ENCODE results near the gene PLPP4. TPM values are rescaled to one million over a fixed set of nuclear protein-coding genes. Genes with fewer than 3 reads are reported as not detected.

PLPP4 gene
- polyA plus RNA-seq, 3 donors: 6.0 to 7.6 (median 6.2) TPM

- no peak for DNase-seq (ENCODE audit: low read depth in 3 of 3, low spot score in 2 of 3)
Measured at GRCh38 chr10:120571266-120571665, 114.2 kb downstream of the PLPP4 start.

DNA sequence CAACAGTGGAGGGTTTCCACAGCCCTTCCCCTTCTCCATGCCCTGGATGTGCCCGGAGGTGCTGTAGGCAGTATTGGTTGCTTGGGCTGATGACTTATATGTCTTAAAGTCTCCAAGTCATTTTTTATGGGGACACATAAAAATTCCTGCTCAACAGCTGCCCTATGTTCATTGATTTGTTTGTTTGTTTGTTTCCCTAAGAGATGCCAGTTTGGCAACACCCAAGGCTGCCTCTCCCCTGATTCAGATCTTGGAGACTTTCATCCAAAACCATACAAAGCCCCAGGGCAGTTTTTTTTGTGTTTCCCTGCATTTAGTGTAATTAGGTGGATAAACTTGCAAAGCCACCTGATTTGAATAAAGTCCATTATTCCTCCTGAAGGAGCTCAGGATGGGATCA, 115.3 kb downstream of the PLPP4 start:
- DNase-seq (ENCODE audit: low read depth in 3 of 3, low spot score in 2 of 3): no peak

- no peak for DNase-seq (ENCODE audit: low read depth in 3 of 3, low spot score in 2 of 3)
Measured at GRCh38 chr10:120573355-120573754, 116.3 kb downstream of the PLPP4 start.

GRCh38 chr10:120574981-120575380, 118.0 kb downstream of the PLPP4 start:
- no peak for DNase-seq (ENCODE audit: low read depth in 3 of 3, low spot score in 2 of 3)

GRCh38 chr10:120575411-120575810, 118.4 kb downstream of the PLPP4 start:
- no peak for DNase-seq (ENCODE audit: low read depth in 3 of 3, low spot score in 2 of 3)

DNA sequence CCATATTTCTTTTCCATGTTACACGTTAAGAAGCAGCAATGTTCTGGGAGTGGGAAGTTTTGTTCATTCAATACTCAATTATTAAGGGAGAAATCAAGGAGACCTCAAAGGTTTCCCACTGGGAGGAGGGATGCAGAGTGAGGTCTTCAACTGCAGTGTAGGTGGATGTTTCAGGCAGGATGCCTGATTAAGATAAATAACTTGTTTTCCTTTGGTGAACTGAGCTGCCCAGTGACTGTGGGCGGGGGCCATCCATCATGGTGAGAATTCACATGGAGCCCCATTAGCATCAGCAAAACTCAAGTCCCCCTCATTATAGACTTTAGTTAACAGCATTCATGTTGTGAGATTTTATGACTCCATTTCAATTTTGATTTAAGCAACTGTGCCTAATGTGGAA, 121.1 kb downstream of the PLPP4 start:
- DNase-seq (ENCODE audit: low read depth in 3 of 3, low spot score in 2 of 3): no peak

- no peak for DNase-seq (ENCODE audit: low read depth in 3 of 3, low spot score in 2 of 3)
Measured at GRCh38 chr10:120578890-120579289, 121.9 kb downstream of the PLPP4 start.

GRCh38 chr10:120580918-120581895, 124.2 kb downstream of the PLPP4 start:
- DNase-seq (ENCODE audit: low read depth in 3 of 3, low spot score in 2 of 3): no peak

- DNase-seq (ENCODE audit: low read depth in 3 of 3, low spot score in 2 of 3): no peak
Measured at GRCh38 chr10:120582753-120583152, 125.7 kb downstream of the PLPP4 start.

DNA sequence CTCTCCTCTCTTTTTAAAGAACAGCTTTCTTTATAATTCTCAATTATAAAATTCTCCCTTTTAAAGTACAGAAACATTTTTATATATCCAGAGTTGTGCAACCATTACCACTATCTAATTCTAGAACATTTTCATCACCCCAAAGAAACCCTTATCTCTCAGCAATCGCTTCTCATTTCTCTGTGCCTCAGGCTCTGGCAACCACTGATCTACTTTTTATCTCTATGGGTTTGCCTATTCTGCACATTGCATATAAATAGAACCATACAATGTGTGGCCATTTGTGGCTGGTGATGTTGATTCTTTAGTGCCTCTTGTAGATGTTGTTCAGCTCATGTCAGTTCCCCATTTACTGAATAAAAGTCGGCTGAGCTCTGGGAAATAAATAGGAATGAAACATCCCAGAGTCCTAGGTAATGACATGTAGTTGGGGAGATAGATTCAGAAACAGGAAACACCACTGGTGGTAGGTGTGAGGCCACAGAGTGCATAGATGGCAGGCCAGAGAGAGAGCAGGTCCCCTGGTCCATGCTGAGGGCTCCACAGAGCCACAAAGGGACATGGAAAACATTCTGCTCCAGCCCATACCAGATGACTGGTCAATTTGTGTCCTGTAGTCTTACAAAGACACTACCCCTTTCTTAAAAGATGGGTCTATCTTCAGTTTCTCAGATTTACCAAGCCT, 126.5 kb downstream of the PLPP4 start:
- DNase-seq (ENCODE audit: low read depth in 3 of 3, low spot score in 2 of 3): no peak

GRCh38 chr10:120584786-120585185, 127.8 kb downstream of the PLPP4 start:
- DNase-seq (ENCODE audit: low read depth in 3 of 3, low spot score in 2 of 3): no peak

- DNase-seq (ENCODE audit: low read depth in 3 of 3, low spot score in 2 of 3): no peak
Measured at GRCh38 chr10:120586471-120586872, 129.4 kb downstream of the PLPP4 start.

DNA sequence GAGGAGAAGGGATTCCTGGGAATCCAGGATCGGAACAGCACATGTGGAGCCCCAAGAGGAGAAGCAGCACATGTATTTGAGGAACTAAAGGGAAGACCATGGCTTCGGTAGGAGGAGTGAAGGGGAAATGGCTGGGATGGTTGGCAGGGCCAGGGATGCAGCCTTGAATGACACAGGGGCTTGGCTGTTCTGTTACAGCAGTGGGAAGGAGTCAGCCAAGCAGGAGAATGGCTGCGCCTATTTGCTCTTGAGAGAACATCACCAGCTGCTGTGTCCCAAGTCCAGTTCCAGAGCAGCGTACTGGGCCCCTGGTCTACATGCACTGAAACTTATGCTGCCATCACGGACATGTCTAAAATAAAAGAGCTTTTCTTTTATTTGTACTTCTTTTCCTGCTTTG, 130.0 kb downstream of the PLPP4 start:
- no peak for DNase-seq (ENCODE audit: low read depth in 3 of 3, low spot score in 2 of 3)

GRCh38 chr10:120588311-120588710, 131.3 kb downstream of the PLPP4 start:
- no peak for DNase-seq (ENCODE audit: low read depth in 3 of 3, low spot score in 2 of 3)

GRCh38 chr10:120593693-120594092, 136.7 kb downstream of the PLPP4 start:
- DNase-seq (ENCODE audit: low read depth in 3 of 3, low spot score in 2 of 3): no peak

- no peak for DNase-seq (ENCODE audit: low read depth in 3 of 3, low spot score in 2 of 3)
Measured at GRCh38 chr10:120597902-120598301, 140.9 kb downstream of the PLPP4 start.

GRCh38 chr10:120598386-120598785, 141.4 kb downstream of the PLPP4 start:
- no peak for DNase-seq (ENCODE audit: low read depth in 3 of 3, low spot score in 2 of 3)

DNA sequence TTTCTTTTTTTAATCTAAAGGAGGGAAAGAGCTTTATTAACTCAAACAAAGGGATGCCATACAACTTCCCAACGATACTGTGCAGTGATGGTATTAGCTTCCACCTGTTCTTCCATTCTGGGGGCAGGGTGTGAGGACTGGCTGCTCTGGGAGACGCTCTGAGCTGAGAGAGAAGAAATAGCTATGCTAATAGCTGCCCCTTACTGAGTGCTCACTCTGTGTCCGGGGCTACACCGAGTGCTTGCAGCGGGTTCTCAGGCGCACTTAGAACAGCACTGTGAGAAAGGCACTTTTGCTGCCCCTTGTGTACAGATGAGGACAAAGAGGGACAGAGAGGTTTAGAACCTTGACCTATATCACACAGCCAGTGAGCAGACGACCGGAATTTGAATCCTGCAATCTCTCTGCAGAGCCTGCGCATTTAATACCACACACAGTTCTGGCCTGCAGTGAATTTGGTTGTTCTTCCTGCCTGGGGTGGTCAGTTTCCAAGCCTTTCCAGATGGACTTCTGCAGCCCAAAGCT, 142.2 kb downstream of the PLPP4 start:
- no peak for DNase-seq (ENCODE audit: low read depth in 3 of 3, low spot score in 2 of 3)

GRCh38 chr10:120600871-120601649, 144.0 kb downstream of the PLPP4 start:
- DNase-seq (ENCODE audit: low read depth in 3 of 3, low spot score in 2 of 3): no peak

- no peak for DNase-seq (ENCODE audit: low read depth in 3 of 3, low spot score in 2 of 3)
Measured at GRCh38 chr10:120601999-120602398, 145.0 kb downstream of the PLPP4 start.

DNA sequence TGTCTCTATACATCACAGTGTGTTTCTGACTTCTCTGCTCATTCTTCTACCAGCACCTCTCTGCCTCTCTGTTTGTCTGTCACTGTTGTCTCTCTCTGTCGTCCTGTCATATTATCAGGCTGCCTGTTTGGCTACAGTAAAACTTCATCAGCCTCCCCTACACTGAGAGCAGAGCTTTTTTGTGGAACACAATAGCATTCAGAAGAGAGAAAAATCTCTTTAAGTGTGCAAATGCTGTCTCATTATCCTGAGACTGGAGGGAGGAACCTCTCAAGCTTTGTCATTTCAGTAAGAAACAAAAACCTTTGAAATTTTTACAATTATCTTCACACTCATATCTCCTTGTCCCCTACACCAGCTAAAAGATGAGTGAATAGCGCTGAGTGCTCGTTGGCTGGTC, 148.4 kb downstream of the PLPP4 start:
- no peak for DNase-seq (ENCODE audit: low read depth in 3 of 3, low spot score in 2 of 3)
